Stimulated activated CD8-positive, alpha-beta memory T cell treated with anti-CD3 and anti-CD28 coated beads, Interleukin-4, amount 100 ng/mL, for 24 hours (primary cell): ENCODE results near the gene SNRPA.
"Not testable (repeated sequence)": the region's sequence is repeated elsewhere in the genome, so short reads cannot be mapped to it uniquely, and the experiment has no call there.

ENCODE experiments used
- DNase-seq: peaks from one replicate; pipeline ENCODE4 v3.0.0-alpha.2; 2020; ENCODE audit warnings: low read depth

SNRPA gene

GRCh38 chr19:40721936-40722661 lies 28.9 kb upstream of the SNRPA start:
- DNase-seq, result no peak

GRCh38 chr19:40723661-40724254 lies 27.2 kb upstream of the SNRPA start:
- no peak for DNase-seq

GRCh38 chr19:40724315-40724714 lies 26.7 kb upstream of the SNRPA start:
- DNase-seq, result no peak

GRCh38 chr19:40724855-40725254 lies 26.1 kb upstream of the SNRPA start:
- no peak for DNase-seq

- no peak for DNase-seq
Observed at GRCh38 chr19:40726279-40726678, 24.7 kb upstream of the SNRPA start.

GRCh38 chr19:40730065-40730464 lies 20.9 kb upstream of the SNRPA start:
- not testable (repeated sequence) for DNase-seq

GRCh38 chr19:40732304-40732703 lies 18.7 kb upstream of the SNRPA start:
- not testable (repeated sequence) for DNase-seq

GRCh38 chr19:40733149-40733548 lies 17.9 kb upstream of the SNRPA start:
- DNase-seq, result no peak

GRCh38 chr19:40735013-40735771 lies 15.8 kb upstream of the SNRPA start:
- DNase-seq, result no peak

GRCh38 chr19:40736661-40737060 lies 14.3 kb upstream of the SNRPA start:
- DNase-seq, result no peak

GRCh38 chr19:40737102-40737644 lies 13.8 kb upstream of the SNRPA start:
- no peak for DNase-seq

GRCh38 chr19:40739030-40739839 lies 11.8 kb upstream of the SNRPA start:
- no peak for DNase-seq

- DNase-seq, result no peak
Observed at GRCh38 chr19:40739871-40740703, 10.9 kb upstream of the SNRPA start.

GRCh38 chr19:40740747-40741146 lies 10.3 kb upstream of the SNRPA start:
- no peak for DNase-seq

GRCh38 chr19:40741527-40742390 lies 9.2 kb upstream of the SNRPA start:
- DNase-seq, result no peak

- DNase-seq, result no peak
Observed at GRCh38 chr19:40742477-40742876, 8.5 kb upstream of the SNRPA start.

GRCh38 chr19:40742886-40743285 lies 8.1 kb upstream of the SNRPA start:
- no peak for DNase-seq

GRCh38 chr19:40743926-40744325 lies 7.1 kb upstream of the SNRPA start:
- DNase-seq, result no peak

GRCh38 chr19:40744554-40745401 lies 6.2 kb upstream of the SNRPA start:
- DNase-seq, result no peak
